Adipose tissue (tissue), 3 donors: Measurements from ENCODE around the gene SERPINA3. TPM values are rescaled to one million over a fixed set of nuclear protein-coding genes. Genes with fewer than 3 reads are reported as not detected.

ENCODE experiments used
- H3K27ac ChIP-seq: one replicate; pipeline ENCODE4 v1.5.1; 2013; ENCODE audit warnings: low read depth, low read length
- WGBS, 3 donors: extraction: QIAGEN DNeasy Blood & Tissue Kit; methylation state at CpG; one replicate each; pipeline ENCODE4 v1.1.7; 2013; 5-methylcytosine and 5-hydroxymethylcytosine counted together
- polyA plus RNA-seq, 3 donors: library from polyadenylated mRNA; stranded (reverse); fragments of 200-250 nt; gene quantifications; one replicate each; pipeline ENCODE4 v1.2.3, GENCODE V29; 2013
- donor health status: healthy with polysubstance abuse.
- donor health status: Bipolar disorder and iron deficiency.
- donor health status: healthy.

The SERPINA3 gene
- polyA plus RNA-seq, 3 donors, result 78.2 to 7,001 (median 97.3) TPM

- H3K27ac ChIP-seq, result no peak overlapping the region
- 27 to 80% (median 71%) methylated on average over 7 of the region's 7 CpGs for WGBS, 3 donors
These were observed 29.9 kb upstream of the SERPINA3 start for GRCh38 chr14:94582199-94582750.

GRCh38 chr14:94582851-94583250, 29.3 kb upstream of the SERPINA3 start:
- no peak overlapping the region for H3K27ac ChIP-seq
- 66 to 94% (median 92%) methylated on average over 3 of the region's 3 CpGs for WGBS, 3 donors

GRCh38 chr14:94583557-94583956, 28.6 kb upstream of the SERPINA3 start:
- WGBS, 3 donors, result 86 to 99% (median 93%) methylated on average over 4 of the region's 4 CpGs
- no peak overlapping the region for H3K27ac ChIP-seq

- H3K27ac ChIP-seq, result no peak overlapping the region
- 77 to 80% (median 80%) methylated on average over 5 of the region's 5 CpGs for WGBS, 3 donors
These were observed 27.5 kb upstream of the SERPINA3 start for GRCh38 chr14:94584591-94585280.

- 87 to 89% (median 88%) methylated on average over 4 of the region's 4 CpGs for WGBS, 3 donors
- no peak overlapping the region for H3K27ac ChIP-seq
These were observed 25.6 kb upstream of the SERPINA3 start for GRCh38 chr14:94586635-94587034.

GRCh38 chr14:94588311-94588710, 23.9 kb upstream of the SERPINA3 start:
- no peak overlapping the region for H3K27ac ChIP-seq
- WGBS, 3 donors, result 67 to 84% (median 72%) methylated on average over 4 of the region's 4 CpGs

- H3K27ac ChIP-seq, result no peak overlapping the region
These were observed 21.1 kb upstream of the SERPINA3 start for GRCh38 chr14:94591073-94591472.

GRCh38 chr14:94591871-94592270, 20.3 kb upstream of the SERPINA3 start:
- WGBS, 3 donors, result 94 to 96% (median 95%) methylated on average over 8 of the region's 8 CpGs
- H3K27ac ChIP-seq, result no peak overlapping the region

GRCh38 chr14:94592457-94592856, 19.7 kb upstream of the SERPINA3 start:
- H3K27ac ChIP-seq, result no peak overlapping the region

GRCh38 chr14:94593376-94593748, 18.8 kb upstream of the SERPINA3 start:
- no peak overlapping the region for H3K27ac ChIP-seq
- WGBS, 3 donors, result 79 to 90% (median 87%) methylated on average over 3 of the region's 3 CpGs

- WGBS, 3 donors, result 72 to 84% (median 82%) methylated on average over 4 of the region's 4 CpGs
- no peak overlapping the region for H3K27ac ChIP-seq
These were observed 18.3 kb upstream of the SERPINA3 start for GRCh38 chr14:94593749-94594431.

- WGBS, 3 donors, result 86 to 93% (median 91%) methylated on average over 7 of the region's 7 CpGs
- no peak overlapping the region for H3K27ac ChIP-seq
These were observed 17.8 kb upstream of the SERPINA3 start for GRCh38 chr14:94594441-94594840.

GRCh38 chr14:94595912-94596311, 16.3 kb upstream of the SERPINA3 start:
- H3K27ac ChIP-seq, result no peak overlapping the region
- 65 to 86% (median 82%) methylated on average over 2 of the region's 2 CpGs for WGBS, 3 donors

GRCh38 chr14:94596361-94596760, 15.8 kb upstream of the SERPINA3 start:
- no peak overlapping the region for H3K27ac ChIP-seq
- WGBS, 3 donors, result 89 to 92% (median 89%) methylated on average over 9 of the region's 9 CpGs

GRCh38 chr14:94597788-94598187, 14.4 kb upstream of the SERPINA3 start:
- 65 to 94% (median 89%) methylated on average over 5 of the region's 5 CpGs for WGBS, 3 donors
- H3K27ac ChIP-seq, result no peak overlapping the region

GRCh38 chr14:94598506-94598815, 13.7 kb upstream of the SERPINA3 start:
- no peak overlapping the region for H3K27ac ChIP-seq

GRCh38 chr14:94598816-94599655, 13.2 kb upstream of the SERPINA3 start:
- no peak overlapping the region for H3K27ac ChIP-seq
- WGBS, 3 donors, result 26 to 69% (median 64%) methylated on average over 11 of the region's 11 CpGs

More at GRCh38 chr14:94598506-94598815, 13.7 kb upstream of the SERPINA3 start:
- WGBS, 3 donors, result 66 to 82% (median 78%) methylated on average over 7 of the region's 7 CpGs

- WGBS, 3 donors, result 32 to 34% (median 33%) methylated on average over 3 of the region's 3 CpGs
- no peak overlapping the region for H3K27ac ChIP-seq
These were observed 12.6 kb upstream of the SERPINA3 start for GRCh38 chr14:94599656-94600004.

- no peak overlapping the region for H3K27ac ChIP-seq
- 59 to 84% (median 82%) methylated on average over 11 of the region's 11 CpGs for WGBS, 3 donors
These were observed 12.0 kb upstream of the SERPINA3 start for GRCh38 chr14:94600148-94600545.
